Heart left ventricle (tissue), 16 donors: Measurements from ENCODE around the gene EIF1. TPM values are rescaled to one million over a fixed set of nuclear protein-coding genes. Genes with fewer than 3 reads are reported as not detected.
"Not testable (repeated sequence)": the region's sequence is repeated elsewhere in the genome, so short reads cannot be mapped to it uniquely, and the experiment has no call there.

ENCODE experiments used
- ATAC-seq, 4 donors: fragments of 200-7000 bp; cut with Tn5 transposase; one replicate each; pipeline ENCODE4 v1.9.1; 2020 to 2022; ENCODE audit warnings: moderate library complexity in 4 of 4, mild to moderate bottlenecking in 3 of 4, moderate number of reproducible peaks in 1 of 4
- DNase-seq, 5 donors: peaks; one replicate each; pipeline ENCODE4 v3.0.0-alpha.2; 2020
- H3K27ac ChIP-seq, 12 donors: fragments of 200-600 bp; sonication (generic) in 4 of 12; one replicate each; pipeline versions ENCODE4 v1.5.0 to v1.8.0; 2016 to 2022; ENCODE audit warnings: mild to moderate bottlenecking in 2 of 12
- H3K27me3 ChIP-seq, 9 donors: fragments of 200-600 bp; sonication (generic) in 2 of 9; one replicate each; pipeline versions ENCODE4 v1.5.1 to v1.8.0; 2016 to 2022; ENCODE audit warnings: mild to moderate bottlenecking in 3 of 9
- H3K36me3 ChIP-seq, 9 donors: fragments of 200-600 bp; sonication (generic) in 2 of 9; one replicate each; pipeline versions ENCODE4 v1.5.0 to v1.8.0; 2018 to 2022; ENCODE audit warnings: mild to moderate bottlenecking in 2 of 9
- H3K4me1 ChIP-seq, 12 donors: fragments of 200-600 bp; sonication (generic) in 4 of 12; one replicate each; pipeline versions ENCODE4 v1.5.0 to v1.8.0; 2016 to 2022; ENCODE audit warnings: mild to moderate bottlenecking in 3 of 12
- H3K4me3 ChIP-seq, 12 donors: fragments of 200-600 bp; sonication (generic) in 4 of 12; one replicate each; pipeline versions ENCODE4 v1.5.0 to v1.8.0; 2017 to 2022; ENCODE audit warnings: mild to moderate bottlenecking in 9 of 12, moderate library complexity in 4 of 12
- H3K9me3 ChIP-seq, 12 donors: fragments of 200-600 bp; sonication (generic) in 4 of 12; one replicate each; pipeline versions ENCODE4 v1.5.0 to v1.8.0; 2016 to 2022; ENCODE audit warnings: mild to moderate bottlenecking in 1 of 12
- CTCF ChIP-seq, 12 donors: fragments of 200-600 bp; sonication (generic) in 4 of 12; IDR thresholded peaks; one replicate each; pipeline versions ENCODE4 v1.5.0 to v1.8.0; 2018 to 2022; ENCODE audit warnings: antibody characterized with exemption in 12 of 12, mild to moderate bottlenecking in 5 of 12
- POLR2A ChIP-seq, 2 donors: fragments of 450-650 bp; IDR thresholded peaks; one replicate each; pipeline ENCODE4 v1.6.1; 2017; ENCODE audit warnings: antibody characterized with exemption in 2 of 2, mild to moderate bottlenecking in 2 of 2, moderate library complexity in 2 of 2
- WGBS, 4 donors: extraction: QIAGEN DNeasy Blood & Tissue Kit in 2 of 4; methylation state at CpG; one replicate each; pipeline versions ENCODE4 v1.1.5 to v1.1.7; 2013 to 2018; 5-methylcytosine and 5-hydroxymethylcytosine counted together
- intact Hi-C, 10 donors: fragments of 100-400 bp; cut with DNase I; formaldehyde crosslinking; loops; one replicate each; pipeline versions ENCODE4 v1.11.1 to v1.14.2; 2022
- polyA plus RNA-seq, 2 donors: library from polyadenylated mRNA; stranded (reverse); fragments of 200-250 nt; gene quantifications; one replicate each; pipeline ENCODE4 v1.2.3, GENCODE V29; 2013
- total RNA-seq, 9 donors: library from RNA; depleted of rRNA in 2 of 9; stranded (reverse); fragments of >200 nt in 2 of 9; fragmentation: NEBNext Ultra II Directional in 3 of 9; extraction: Animal tissue kit (Norgen Biotek cat#: 25700) in 3 of 9; gene quantifications; one replicate each; pipeline versions ENCODE4 v1.1.0 to v1.2.4, GENCODE V29; 2016 to 2023
- donor health status: ischemic (EF 13 %, LVEDD 7.1; RV severe dilation, severe dysfunction).
- donor health status: healthy with polysubstance abuse.
- donor health status: DM: no; HTN: yes; CAD: no.
- donor health status: DM: no; HTN: no; CAD: no.
- donor health status: ischemic (EF 25% LVEDD 6.9; RV normal size, moderate dysfunction).
- donor health status: ischemic (EF 25% LVEDD 5.7; RV mildly dilated, moderate dysfunction).
- donor health status: healthy.
- donor health status: DM: yes; HTN: yes; CAD: no.
- donor health status: ischemic (EF 35%, LVEDD 5.7; RV mildly dilated, moderate dysfunction).
- donor health status: nonischemic (EF 11% LVEDD 7.7; RV severe dilation, severe dysfunction).
- donor health status: DM: yes; HTN: yes; CAD: no.
- donor health status: PGD.
- donor health status: ischemic (EF 29% LVEDD 5.4; RV normal size, mild dysfunction).
- donor health status: nonischemic (EF 23%, LVEDD 6.1; RV moderate dilation, normal function).

Gene EIF1
- total and polyA plus RNA-seq, 11 donors, result 402 to 1,338 (median 1,111) TPM

- intact Hi-C loops, result no loop called here
- no peaks in the 10 kb centered on the region for H3K27me3 ChIP-seq
- no peak overlapping the region for H3K4me3 ChIP-seq
- H3K27ac ChIP-seq, result no peak overlapping the region
- DNase-seq (no peak), ATAC-seq (no peak)
- TF ChIP-seq CTCF (IDR thresholded peaks at IDR 0.05), result no peak
- TF ChIP-seq POLR2A (IDR thresholded peaks at IDR 0.05), result no peak
- H3K36me3 ChIP-seq, result no peaks in the 10 kb centered on the region
- WGBS, 4 donors, result 64 to 66% (median 65%) methylated on average over 4 of the region's 4 CpGs
- H3K9me3 ChIP-seq, result no peaks in the 10 kb centered on the region
- H3K4me1 ChIP-seq, result peaks cover 0 to 19% (median 7%) of the 10 kb centered on the region in 12 donors
These were observed 4.7 kb upstream of the EIF1 start for GRCh38 chr17:41684035-41684434.

GRCh38 chr17:41685753-41686152 lies 2.9 kb upstream of the EIF1 start:
- H3K27me3 ChIP-seq, H3K4me3 ChIP-seq, H3K27ac ChIP-seq, H3K9me3 ChIP-seq, intact Hi-C loops, ATAC-seq: not testable (repeated sequence)
- Histone ChIP-seq H3K36me3 (peaks cover 0 to 15% (median 14%) of the 10 kb centered on the region in 9 donors), H3K4me1 (peaks cover 8 to 22% (median 17%) of the 10 kb centered on the region in 12 donors)
- WGBS, 4 donors, result 91 to 94% (median 94%) methylated on average over 13 of the region's 13 CpGs
- peak in 1 of 5 donors; percentile 8 for DNase-seq

- DNase-seq (peak in 1 of 5 donors; percentile 20), ATAC-seq (no peak)
- no peak for TF ChIP-seq POLR2A (IDR thresholded peaks at IDR 0.05)
- no peak for TF ChIP-seq CTCF (IDR thresholded peaks at IDR 0.05)
- H3K27ac ChIP-seq, result no peak overlapping the region
- intact Hi-C loops, result no loop called here
- H3K36me3 ChIP-seq, result peaks cover 0 to 20% (median 19%) of the 10 kb centered on the region in 9 donors
- H3K27me3 ChIP-seq, result no peaks in the 10 kb centered on the region
- H3K4me1 ChIP-seq, result peaks cover 11 to 27% (median 22%) of the 10 kb centered on the region in 12 donors
- no peak overlapping the region for H3K4me3 ChIP-seq
- WGBS, 4 donors, result 90 to 93% (median 92%) methylated on average over 4 of the region's 4 CpGs
- H3K9me3 ChIP-seq, result no peaks in the 10 kb centered on the region
These were observed 2.4 kb upstream of the EIF1 start for GRCh38 chr17:41686281-41686680.

GRCh38 chr17:41687828-41688640 lies 651 bp upstream of the EIF1 start:
- Histone ChIP-seq H3K36me3 (peaks cover 0 to 38% (median 36%) of the 10 kb centered on the region in 9 donors), H3K9me3 (no peaks in the 10 kb centered on the region), H3K4me3 (peak overlapping the region; percentile 56 to 99 (median 87)), H3K27me3 (no peaks in the 10 kb centered on the region), H3K27ac (peak overlapping the region; percentile 12 to 100 (median 100)), H3K4me1 (peaks cover 11 to 38% (median 32%) of the 10 kb centered on the region in 12 donors)
- no peak for TF ChIP-seq POLR2A (IDR thresholded peaks at IDR 0.05)
- TF ChIP-seq CTCF (IDR thresholded peaks at IDR 0.05), result peak in 7 of 12 donors; percentile 13 to 46 (median 20)
- DNase-seq (peak in 4 of 5 donors; percentile 49 to 73 (median 66)), ATAC-seq (no peak)
- intact Hi-C loops, result no loop called here
- 7 to 9% (median 8%) methylated on average over 23 of the region's 23 CpGs for WGBS, 4 donors
